Measurements from ENCODE around the gene BIRC2. TPM values are rescaled to one million over a fixed set of nuclear protein-coding genes. Genes with fewer than 3 reads are reported as not detected.

BIRC2 gene
- total and polyA plus RNA-seq, 10 donors, result 24.0 to 101 (median 46.6) TPM

DNA sequence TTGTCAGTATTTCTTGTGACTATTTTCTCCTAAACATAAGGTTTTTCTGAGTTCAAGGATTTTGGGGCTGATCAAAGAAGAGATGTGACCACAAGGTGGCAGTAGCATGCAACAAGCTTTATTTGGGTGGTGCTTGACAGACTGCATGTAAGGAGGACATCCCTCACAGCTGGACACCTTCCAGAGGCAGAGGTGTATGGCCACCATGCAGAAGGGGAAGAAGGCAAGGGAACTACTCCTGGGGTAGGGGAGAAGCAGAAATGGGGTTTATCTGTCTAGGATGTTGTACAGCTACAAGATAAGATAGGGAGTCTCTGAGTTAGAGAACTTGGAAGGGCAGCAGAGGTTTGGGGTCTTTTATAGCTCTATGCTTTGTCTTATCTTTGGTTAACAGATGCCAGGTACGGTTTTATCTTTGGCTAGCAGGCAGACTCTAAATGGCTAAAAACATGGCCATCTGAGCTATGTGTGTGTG, 5.1 kb upstream of the BIRC2 start:
- no peak overlapping the region for H3K4me3 ChIP-seq

GRCh38 chr11:102343809-102344208, 3.2 kb upstream of the BIRC2 start:
- TF ChIP-seq CTCF (IDR thresholded peaks at IDR 0.05 in 8 of 11, conservative IDR thresholded peaks at IDR 0.05 in 3 of 11) (no peak), POLR2A (IDR thresholded peaks at IDR 0.05) (no peak)
- intact Hi-C loops (cut with DNase I; ENCODE audit: low total_unique reads), result loop anchor here (5.0 kb wide), 1 partner anchor 57 kb away; no protein-coding TSS in a partner anchor
- no peak for DNase-seq
- H3K27me3 ChIP-seq (replicated peaks in 1 of 7), result no peaks in the 10 kb centered on the region
- H3K36me3 ChIP-seq, result peaks cover 0 to 7% (median 3%) of the 10 kb centered on the region in 6 donors
- H3K9me3 ChIP-seq, result no peaks in the 10 kb centered on the region
- 43 to 66% (median 52%) methylated on average over 1 of the region's 1 CpG for WGBS, 5 donors
- peaks cover 7 to 52% (median 24%) of the 10 kb centered on the region in 6 donors for H3K4me1 ChIP-seq
- H3K4me3 ChIP-seq, result no peak overlapping the region
- no peak overlapping the region for H3K27ac ChIP-seq

More for the DNA sequence above, 5.1 kb upstream of the BIRC2 start:
- Histone ChIP-seq H3K4me1 (peaks cover 0 to 39% (median 15%) of the 10 kb centered on the region in 6 donors), H3K27me3 (replicated peaks in 1 of 7) (no peaks in the 10 kb centered on the region), H3K27ac (peak overlapping the region in 2 of 8 donors; percentile 15 to 17), H3K36me3 (peaks cover 0 to 26% (median 21%) of the 10 kb centered on the region in 6 donors), H3K9me3 (no peaks in the 10 kb centered on the region)
- 0 to 27% (median 13%) methylated on average over 1 of the region's 1 CpG for WGBS, 5 donors
- peak; percentile 68 to 90 (median 83) for TF ChIP-seq CTCF (IDR thresholded peaks at IDR 0.05 in 8 of 11, conservative IDR thresholded peaks at IDR 0.05 in 3 of 11)
- no peak for TF ChIP-seq POLR2A (IDR thresholded peaks at IDR 0.05)
- TF ChIP-seq POLR2AphosphoS5 (IDR thresholded peaks at IDR 0.05), result peak in 1 of 3 donors; percentile 69
- intact Hi-C loops (cut with DNase I; ENCODE audit: low total_unique reads), result loop anchor here (5.0 kb wide), 1 partner anchor 55 kb away; no protein-coding TSS in a partner anchor
- no peak for DNase-seq

- Histone ChIP-seq H3K27me3 (replicated peaks in 1 of 7) (no peaks in the 10 kb centered on the region), H3K9me3 (no peaks in the 10 kb centered on the region), H3K27ac (peak overlapping the region; percentile 96 to 100 (median 98)), H3K36me3 (peaks cover 0 to 16% (median 4%) of the 10 kb centered on the region in 6 donors), H3K4me1 (peaks cover 17 to 73% (median 40%) of the 10 kb centered on the region in 6 donors), H3K4me3 (peak overlapping the region in 6 of 8 donors; percentile 65 to 75 (median 67))
- no peak for DNase-seq
- intact Hi-C loops (cut with DNase I; ENCODE audit: low total_unique reads), result no loop called here
- TF ChIP-seq POLR2AphosphoS5 (IDR thresholded peaks at IDR 0.05), result no peak
- TF ChIP-seq POLR2A (IDR thresholded peaks at IDR 0.05), result no peak
- TF ChIP-seq CTCF (IDR thresholded peaks at IDR 0.05 in 8 of 11, conservative IDR thresholded peaks at IDR 0.05 in 3 of 11), result no peak
- 10 to 35% (median 28%) methylated on average over 8 of the region's 8 CpGs for WGBS, 5 donors
Observed at GRCh38 chr11:102345904-102346303, 1.1 kb upstream of the BIRC2 start.

DNA sequence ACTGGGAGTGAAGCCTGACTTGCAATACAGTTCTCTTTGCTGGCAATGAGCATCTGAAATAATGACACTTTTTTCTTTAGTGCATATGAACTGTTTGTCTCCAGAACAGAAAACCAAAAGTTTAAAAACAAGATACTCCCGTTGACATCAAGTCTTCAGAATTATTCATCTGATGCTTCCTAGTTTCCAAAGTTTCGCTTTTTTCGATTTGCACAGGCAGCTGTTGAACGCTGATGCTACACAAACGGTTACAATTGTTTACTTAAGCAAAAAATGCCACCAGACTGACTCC, 612 bp upstream of the BIRC2 start:
- no peak for DNase-seq
- Histone ChIP-seq H3K27ac (peak overlapping the region; percentile 96 to 100 (median 98)), H3K9me3 (no peaks in the 10 kb centered on the region), H3K4me3 (peak overlapping the region; percentile 65 to 75 (median 70)), H3K4me1 (peaks cover 17 to 74% (median 39%) of the 10 kb centered on the region in 6 donors), H3K36me3 (peaks cover 0 to 21% (median 7%) of the 10 kb centered on the region in 6 donors), H3K27me3 (replicated peaks in 1 of 7) (no peaks in the 10 kb centered on the region)
- intact Hi-C loops (cut with DNase I; ENCODE audit: low total_unique reads), result no loop called here
- WGBS, 5 donors, result 0 to 1% (median 0%) methylated on average over 5 of the region's 5 CpGs
- TF ChIP-seq CTCF (IDR thresholded peaks at IDR 0.05 in 8 of 11, conservative IDR thresholded peaks at IDR 0.05 in 3 of 11) (no peak), POLR2A (IDR thresholded peaks at IDR 0.05) (no peak), POLR2AphosphoS5 (IDR thresholded peaks at IDR 0.05) (no peak)

All from spleen (tissue), 11 donors.